ENCODE data around the gene DCAF8.

Gene DCAF8

GRCh38 chr1:160271025-160271424 is 8.7 kb upstream of the DCAF8 start:
- H3K9me2 ChIP-seq (replicated peaks; ENCODE audit: insufficient read depth, low read length) = no peaks in the 10 kb centered on the region
- no peak overlapping the region for H3K4me3 ChIP-seq (ENCODE audit: low read length)
- H3F3A ChIP-seq (ENCODE audit: insufficient read depth, low read length) = no peaks in the 10 kb centered on the region
- no peaks in the 10 kb centered on the region for H3K27me3 ChIP-seq (replicated peaks; ENCODE audit: insufficient read depth, low read length)
- H3K4me1 ChIP-seq (ENCODE audit: low read length) = no peaks in the 10 kb centered on the region
- H3K4me2 ChIP-seq (ENCODE audit: low read depth, low read length) = no peak overlapping the region
- no peak overlapping the region for H2AFZ ChIP-seq (ENCODE audit: low read length)
- H3K9ac ChIP-seq (ENCODE audit: low read length) = no peak overlapping the region
- no peak for DNase-seq
- TF ChIP-seq EZH2phosphoT487 (IDR thresholded peaks at IDR 0.05; ENCODE audit: low read length) (no peak), EZH2 (optimal IDR thresholded peaks at IDR 0.05; ENCODE audit: low read depth, low read length) (no peak), CTCF (IDR thresholded peaks at IDR 0.05; ENCODE audit: low read length) (no peak)
- H3K36me3 ChIP-seq (replicated peaks; ENCODE audit: insufficient read depth, low read length) = no peaks in the 10 kb centered on the region
- H3K27ac ChIP-seq (ENCODE audit: low read length) = no peak overlapping the region
- no peaks in the 10 kb centered on the region for H3K79me2 ChIP-seq (ENCODE audit: low read length)
- H4K20me1 ChIP-seq (ENCODE audit: insufficient read depth, low read length) = no peaks in the 10 kb centered on the region
- no peaks in the 10 kb centered on the region for H3K9me3 ChIP-seq (replicated peaks; ENCODE audit: insufficient read depth, low read length)

GRCh38 chr1:160267284-160267991 is 5.1 kb upstream of the DCAF8 start:
- Histone ChIP-seq H3K9me3 (replicated peaks; ENCODE audit: insufficient read depth, low read length) (no peaks in the 10 kb centered on the region), H3K27ac (ENCODE audit: low read length) (no peak overlapping the region), H3K27me3 (replicated peaks; ENCODE audit: insufficient read depth, low read length) (no peaks in the 10 kb centered on the region), H3K4me3 (ENCODE audit: low read length) (no peak overlapping the region), H3K4me1 (ENCODE audit: low read length) (peaks cover 4% of the 10 kb centered on the region; the same call in 1 of the 2 replicates), H3K79me2 (ENCODE audit: low read length) (no peaks in the 10 kb centered on the region), H3K9me2 (replicated peaks; ENCODE audit: insufficient read depth, low read length) (no peaks in the 10 kb centered on the region), H3K36me3 (replicated peaks; ENCODE audit: insufficient read depth, low read length) (no peaks in the 10 kb centered on the region), H2AFZ (ENCODE audit: low read length) (no peak overlapping the region), H3K4me2 (ENCODE audit: low read depth, low read length) (no peak overlapping the region), H4K20me1 (ENCODE audit: insufficient read depth, low read length) (no peaks in the 10 kb centered on the region), H3F3A (ENCODE audit: insufficient read depth, low read length) (peaks cover 17% of the 10 kb centered on the region), H3K9ac (ENCODE audit: low read length) (no peak overlapping the region)
- TF ChIP-seq EZH2phosphoT487 (IDR thresholded peaks at IDR 0.05; ENCODE audit: low read length) (no peak), EZH2 (optimal IDR thresholded peaks at IDR 0.05; ENCODE audit: low read depth, low read length) (no peak), CTCF (IDR thresholded peaks at IDR 0.05; ENCODE audit: low read length) (no peak)
- no peak for DNase-seq

GRCh38 chr1:160264795-160265307 is 2.5 kb upstream of the DCAF8 start:
- Histone ChIP-seq H3K79me2 (ENCODE audit: low read length) (peaks cover 24% of the 10 kb centered on the region), H3K9ac (ENCODE audit: low read length) (no peak overlapping the region), H3K9me2 (replicated peaks; ENCODE audit: insufficient read depth, low read length) (no peaks in the 10 kb centered on the region), H2AFZ (ENCODE audit: low read length) (no peak overlapping the region), H3F3A (ENCODE audit: insufficient read depth, low read length) (peaks cover 25% of the 10 kb centered on the region), H4K20me1 (ENCODE audit: insufficient read depth, low read length) (no peaks in the 10 kb centered on the region), H3K27me3 (replicated peaks; ENCODE audit: insufficient read depth, low read length) (no peaks in the 10 kb centered on the region), H3K27ac (ENCODE audit: low read length) (no peak overlapping the region), H3K4me3 (ENCODE audit: low read length) (no peak overlapping the region), H3K36me3 (replicated peaks; ENCODE audit: insufficient read depth, low read length) (no peaks in the 10 kb centered on the region), H3K9me3 (replicated peaks; ENCODE audit: insufficient read depth, low read length) (no peaks in the 10 kb centered on the region), H3K4me2 (ENCODE audit: low read depth, low read length) (no peak overlapping the region), H3K4me1 (ENCODE audit: low read length) (peaks cover 17% of the 10 kb centered on the region)
- no peak for TF ChIP-seq EZH2 (optimal IDR thresholded peaks at IDR 0.05; ENCODE audit: low read depth, low read length)
- no peak for TF ChIP-seq EZH2phosphoT487 (IDR thresholded peaks at IDR 0.05; ENCODE audit: low read length)
- TF ChIP-seq CTCF (IDR thresholded peaks at IDR 0.05; ENCODE audit: low read length) = no peak
- no peak for DNase-seq

Data from MM.1S (cell line).